ENCODE results near the gene PTCH1. TPM values are rescaled to one million over a fixed set of nuclear protein-coding genes. Genes with fewer than 3 reads are reported as not detected.

Gene PTCH1
- 5.2 and 36.7 TPM in 2 replicates for total RNA-seq (2014; rRNA removed; shearing (Covaris generic))

DNA sequence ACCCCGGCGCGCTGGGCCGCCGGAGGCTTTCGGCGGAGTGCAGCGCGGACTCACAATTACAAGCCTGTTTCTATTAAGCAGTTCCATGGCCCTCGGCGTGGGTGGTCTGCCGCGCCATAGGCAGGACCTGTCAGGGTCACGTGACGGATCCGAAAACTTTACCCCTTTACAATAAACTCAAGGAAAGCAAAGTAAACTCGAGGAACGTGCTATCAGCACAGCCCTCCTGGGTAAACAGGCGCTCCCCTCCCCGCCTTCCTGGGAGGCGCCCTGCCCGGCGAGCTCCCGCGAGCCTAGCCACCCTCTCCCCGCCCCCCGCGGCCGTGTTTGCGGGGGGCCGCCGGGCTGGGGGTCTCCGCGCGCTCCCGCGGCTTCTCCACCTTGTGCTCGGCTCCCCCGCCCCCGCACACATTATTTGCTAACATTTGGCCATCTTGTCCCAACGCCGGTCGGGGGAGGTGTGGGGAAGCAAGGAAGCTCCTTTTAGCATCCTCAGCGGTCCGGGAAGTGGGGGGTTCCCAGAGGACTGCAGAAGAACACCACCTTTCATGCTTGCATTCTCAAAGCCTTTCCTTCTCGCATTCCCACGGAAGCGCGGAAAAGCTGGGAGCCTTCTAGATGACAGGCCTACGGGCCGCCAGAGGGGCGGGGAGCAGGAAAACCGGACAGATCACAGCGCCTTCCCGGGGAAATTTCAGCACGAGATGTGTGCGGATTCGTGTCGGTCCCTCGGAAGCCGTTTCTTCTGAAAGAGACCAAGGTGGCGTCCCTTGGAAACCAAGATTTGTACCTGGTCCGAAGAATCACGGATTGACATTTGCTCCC lies at the start of gene PTCH1:
Gene PTCH1 (minus strand): TSS at position 238 of the 825 bp plus-strand sequence.
- DNase-seq (ENCODE audit: low spot score) = peak; percentile 29

DNA sequence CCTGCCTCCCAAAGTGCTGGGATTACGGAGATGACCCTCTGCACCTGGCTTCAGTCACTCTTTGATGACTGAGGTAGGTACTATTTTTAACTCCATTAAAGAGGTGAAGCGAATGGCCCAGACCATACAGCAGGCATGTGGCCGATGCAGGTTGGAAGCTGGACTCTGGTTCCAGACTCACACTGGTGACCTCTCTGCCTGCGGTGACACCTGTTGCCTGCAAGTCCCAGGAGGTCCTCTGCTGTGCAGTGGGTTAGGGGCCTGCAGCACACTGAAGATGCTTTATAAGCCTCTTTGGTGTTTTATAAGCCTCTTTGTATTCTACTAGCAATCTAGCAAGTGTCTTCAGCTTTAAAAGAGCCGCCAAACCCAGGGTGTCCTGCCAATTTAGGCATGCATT lies 49.2 kb upstream of the PTCH1 start:
- DNase-seq (ENCODE audit: low spot score) = no peak

DNA sequence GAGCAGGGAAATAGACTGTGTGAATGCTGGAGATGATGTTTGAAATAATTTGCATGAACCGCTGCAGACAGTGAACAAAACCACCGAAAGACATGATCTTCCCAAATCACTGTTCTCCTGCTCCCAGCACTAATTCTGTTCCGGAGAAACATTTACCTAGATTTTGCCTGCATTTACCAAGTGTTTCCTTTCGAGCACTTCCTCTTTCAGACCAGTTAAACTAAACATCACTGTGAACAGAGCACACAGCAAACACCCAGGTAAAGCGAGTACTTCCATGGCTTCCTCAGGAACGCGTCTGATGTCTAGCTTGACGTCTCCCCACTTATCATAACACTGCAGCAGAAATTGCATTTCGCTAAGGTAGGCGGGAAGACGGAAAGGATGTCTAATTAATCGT lies 45.1 kb upstream of the PTCH1 start:
- DNase-seq (ENCODE audit: low spot score) = no peak

DNA sequence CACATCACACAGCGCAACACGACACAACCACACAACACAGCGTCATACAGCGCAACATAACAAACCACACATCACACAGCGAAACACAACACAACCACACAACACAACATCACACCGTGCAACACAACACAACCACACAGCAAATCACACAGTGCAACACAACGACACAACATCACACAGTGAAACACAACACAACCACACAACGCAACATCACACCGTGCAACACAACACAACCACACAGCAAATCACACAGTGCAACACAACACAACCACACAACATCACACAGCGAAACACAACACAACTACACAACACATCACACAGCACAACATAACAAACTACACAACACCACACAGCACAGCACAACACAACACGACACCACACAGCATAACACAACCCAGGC lies 40.4 kb upstream of the PTCH1 start:
- no peak for DNase-seq (ENCODE audit: low spot score)

DNA sequence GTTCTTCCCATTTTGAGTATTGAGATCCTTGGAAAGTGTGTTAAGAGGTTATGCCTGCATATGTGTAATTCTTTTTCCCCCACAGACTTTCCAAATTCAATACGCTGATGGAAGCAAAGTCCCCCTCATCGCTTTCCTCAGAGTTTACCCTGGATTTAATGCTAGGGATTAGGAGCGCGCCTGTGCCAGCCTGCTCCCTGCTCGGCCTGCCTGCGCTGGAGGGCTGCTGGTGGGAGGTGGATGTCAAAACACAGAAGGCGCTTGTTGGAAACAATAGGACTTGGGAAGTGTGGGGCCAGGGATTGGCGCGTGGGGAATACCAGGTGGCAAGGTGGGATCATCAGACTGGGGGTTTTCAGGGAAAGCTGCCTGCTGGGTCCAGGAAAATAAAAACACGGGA lies 39.8 kb upstream of the PTCH1 start:
- DNase-seq (ENCODE audit: low spot score) = no peak

DNA sequence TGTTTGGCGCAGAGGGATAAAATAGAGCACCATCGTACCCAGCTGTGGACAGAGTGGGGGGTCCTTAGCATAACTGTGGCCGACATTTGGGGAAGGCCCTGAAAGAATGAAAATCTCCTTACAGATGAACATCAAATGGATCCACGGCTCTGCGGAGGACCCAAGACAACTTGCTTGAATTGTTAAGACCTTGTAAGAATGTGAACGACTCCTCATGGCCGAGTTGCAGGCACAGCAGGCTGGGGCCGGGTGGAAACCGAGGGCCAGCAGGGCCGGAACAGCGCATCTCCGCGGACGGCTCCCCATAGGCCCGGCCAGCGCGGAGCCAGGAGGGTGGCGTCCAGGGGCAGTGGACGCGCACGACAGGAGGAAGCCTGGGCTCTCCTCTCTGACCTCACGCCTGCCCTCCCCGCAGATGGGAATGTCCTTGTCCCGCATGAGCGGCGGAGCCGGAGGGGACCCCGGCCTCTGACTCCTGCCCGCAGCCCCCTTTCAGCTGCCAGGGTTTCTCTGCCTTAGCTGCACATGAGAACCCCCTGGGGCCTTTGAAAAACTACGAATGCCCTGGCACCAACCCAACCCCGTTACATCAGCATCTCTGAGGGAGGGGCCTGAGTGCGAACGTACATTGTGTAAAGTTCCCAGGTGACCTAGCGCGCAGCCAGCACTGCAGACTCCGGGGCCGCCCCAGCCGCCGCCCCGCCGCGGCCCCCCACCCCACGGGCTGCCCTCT lies 36.2 kb upstream of the PTCH1 start:
- no peak for DNase-seq (ENCODE audit: low spot score)

DNA sequence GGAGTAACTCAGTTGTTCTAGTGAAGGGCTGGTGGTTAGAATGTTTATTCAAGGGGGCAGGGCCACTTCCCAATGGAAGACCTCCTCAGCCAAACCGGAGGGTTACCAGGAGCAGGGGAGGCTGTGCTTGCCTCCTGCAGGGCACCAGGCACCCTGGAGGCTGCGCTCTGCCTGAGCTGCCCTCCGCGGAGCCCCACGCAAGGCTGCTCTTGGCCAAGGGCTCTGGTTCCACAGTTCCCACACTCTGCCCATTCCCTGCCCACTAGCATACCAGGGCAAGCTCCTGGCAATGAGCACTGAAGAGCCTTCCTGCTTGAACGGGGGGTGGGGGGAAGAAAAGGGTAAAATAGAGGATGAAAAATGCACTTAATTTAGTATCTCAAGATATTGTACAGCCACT lies 35.5 kb upstream of the PTCH1 start:
- no peak for DNase-seq (ENCODE audit: low spot score)

DNA sequence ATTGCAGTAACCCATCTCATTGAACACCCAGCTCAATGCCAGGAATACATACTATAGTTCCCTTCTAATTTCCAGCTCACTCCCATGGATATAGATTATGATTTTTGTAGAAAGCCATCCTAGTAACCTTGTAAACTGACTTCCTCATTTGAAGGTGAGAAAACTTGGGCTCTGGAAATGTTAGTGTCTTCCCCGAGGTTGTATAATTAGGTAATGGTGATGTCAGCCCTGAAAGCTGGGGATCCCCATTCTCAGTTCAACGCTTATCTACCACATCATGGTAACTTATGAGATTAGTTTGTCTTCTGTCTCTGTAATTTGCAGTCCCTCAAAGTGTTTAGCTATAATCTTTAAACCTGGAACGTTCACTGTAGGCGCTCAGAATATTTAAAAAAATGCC lies 34.6 kb upstream of the PTCH1 start:
- no peak for DNase-seq (ENCODE audit: low spot score)

DNA sequence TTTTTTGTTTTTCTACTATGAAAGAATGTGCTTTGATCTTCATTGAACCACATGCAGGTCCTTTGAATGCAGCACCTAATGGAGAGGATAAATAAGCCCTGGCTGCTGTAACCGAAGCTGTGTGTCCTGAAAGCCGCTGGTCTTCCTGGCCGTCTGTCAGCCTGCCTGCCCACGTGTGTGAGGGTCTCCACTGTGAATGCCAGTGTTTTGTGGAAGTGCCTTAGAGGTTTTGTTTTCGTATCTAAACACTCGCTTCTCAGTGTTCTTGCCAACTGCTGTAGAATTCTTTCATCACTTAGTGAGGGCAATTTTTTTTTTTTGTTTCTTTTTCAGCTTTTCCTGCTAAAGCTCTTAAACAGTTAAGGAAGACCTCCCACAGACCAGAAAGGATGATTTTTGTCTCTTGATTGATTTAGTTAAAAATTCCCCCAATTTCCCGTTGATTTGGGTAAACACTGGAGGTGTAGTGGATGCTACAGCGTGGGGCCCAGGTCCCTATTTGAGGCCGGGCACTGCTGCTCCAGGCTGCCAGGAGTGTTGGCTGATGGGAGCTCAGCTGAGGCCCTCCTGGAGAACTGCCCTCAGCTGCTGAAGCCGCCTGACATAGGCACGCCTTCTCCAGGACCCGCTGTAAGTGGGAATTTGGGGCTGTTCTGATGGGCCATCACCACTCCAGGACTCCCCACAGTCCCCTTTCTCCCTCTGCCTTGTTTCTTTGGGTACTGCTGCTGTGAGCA lies 29.2 kb upstream of the PTCH1 start:
- no peak for DNase-seq (ENCODE audit: low spot score)

DNA sequence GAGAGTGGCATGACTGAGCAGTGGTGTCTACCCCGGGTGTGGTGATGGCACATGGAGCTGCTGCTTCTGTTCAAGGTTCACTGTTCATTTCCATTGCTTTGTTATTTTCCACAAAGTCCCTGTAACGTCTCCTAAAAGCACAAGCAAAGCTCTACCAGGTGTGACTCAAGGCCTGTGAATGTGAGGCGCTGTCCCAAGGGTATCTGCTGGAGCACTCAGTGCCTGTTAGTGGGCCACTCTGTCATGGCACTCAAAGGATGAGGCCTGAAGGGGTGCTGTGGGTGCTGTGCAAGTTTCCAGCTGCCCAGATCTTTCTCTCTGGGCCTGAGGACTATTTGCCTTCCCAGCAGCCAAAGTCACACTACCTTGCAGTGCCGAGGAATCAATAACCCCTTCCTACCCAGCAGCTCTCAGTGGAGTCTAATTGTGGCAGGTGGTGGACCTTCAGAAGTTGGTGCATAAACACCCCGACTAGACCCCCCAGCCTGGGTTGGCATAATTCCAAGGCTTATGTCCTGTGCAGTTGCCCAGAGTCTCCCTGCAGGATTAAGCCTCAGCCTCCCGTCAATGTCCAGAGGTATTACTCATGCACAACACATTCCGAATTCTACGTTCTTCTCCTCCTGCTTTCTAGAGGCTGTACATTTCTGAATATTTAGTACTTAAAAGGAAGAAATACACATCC lies 17.4 kb upstream of the PTCH1 start:
- no peak for DNase-seq (ENCODE audit: low spot score)

DNA sequence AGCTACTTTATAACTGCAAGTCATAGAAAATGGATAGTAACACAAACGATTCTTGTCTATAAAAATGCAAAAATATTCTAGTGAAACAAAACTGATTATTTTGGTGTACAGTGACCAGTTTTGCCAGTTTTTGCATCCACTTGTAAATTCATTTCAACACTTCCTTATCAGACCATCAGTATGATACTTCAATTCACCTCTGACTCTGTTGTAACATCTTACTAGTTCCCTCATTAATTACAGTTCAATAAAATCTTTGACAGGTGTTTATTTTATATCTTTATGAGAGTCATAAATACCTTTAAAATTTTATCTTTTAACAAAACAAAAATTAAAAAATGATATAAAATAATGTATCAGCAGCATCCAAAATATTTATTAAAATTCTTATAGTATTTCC lies 13.1 kb upstream of the PTCH1 start:
- DNase-seq (ENCODE audit: low spot score) = no peak

DNA sequence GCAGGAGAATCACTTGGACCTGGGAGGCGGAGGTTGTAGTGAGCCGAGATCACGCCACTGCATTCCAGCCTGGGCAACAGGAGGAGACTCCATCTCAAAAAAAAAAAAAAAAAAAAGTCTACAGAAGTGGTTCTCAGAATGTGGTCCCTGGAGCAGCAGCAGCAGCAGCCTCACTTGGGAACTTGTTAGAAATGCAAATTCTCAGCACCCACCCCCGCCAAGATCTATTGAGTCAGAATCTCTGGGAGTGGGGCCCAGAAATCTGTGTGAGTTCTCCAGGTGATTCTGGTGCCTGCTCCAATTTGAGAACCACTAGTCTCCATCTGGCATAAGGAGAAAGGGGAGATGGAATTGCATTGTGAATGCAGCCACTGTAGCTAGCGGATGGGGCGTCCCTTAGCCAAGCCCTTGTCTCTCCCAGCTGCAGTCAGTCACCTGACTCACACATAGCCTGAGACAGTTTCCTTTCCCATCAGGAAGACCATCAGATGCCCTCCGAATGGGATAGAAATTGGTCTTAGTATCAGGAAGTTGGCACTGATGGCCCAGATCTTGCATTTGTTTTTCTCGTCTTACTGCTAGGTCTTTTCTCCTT lies 12.2 kb upstream of the PTCH1 start:
- DNase-seq (ENCODE audit: low spot score) = no peak

DNA sequence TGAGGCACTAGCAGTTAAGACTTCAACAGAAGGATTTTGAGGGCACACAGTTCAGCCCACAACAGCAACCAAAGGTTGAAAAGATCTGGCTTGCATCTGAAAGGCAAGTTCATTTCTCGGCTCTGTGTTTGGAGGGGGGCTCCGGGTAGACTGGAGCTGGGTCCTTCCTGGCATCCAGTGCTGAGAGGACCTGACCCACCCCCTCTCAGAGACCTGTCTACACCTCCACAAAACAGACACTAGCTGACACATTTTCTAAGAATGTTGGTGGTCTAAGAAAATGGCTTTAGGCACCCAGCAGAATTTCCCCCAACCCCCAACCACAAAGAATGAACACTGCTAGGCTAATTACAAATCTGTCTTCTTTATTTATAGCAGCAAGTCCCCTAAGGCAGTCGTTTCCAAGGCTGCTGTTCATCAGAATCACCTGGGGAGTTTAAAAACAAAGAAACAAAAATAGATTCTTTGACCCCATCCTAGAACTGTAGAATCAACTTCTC lies 6.2 kb upstream of the PTCH1 start:
- DNase-seq (ENCODE audit: low spot score) = no peak

DNA sequence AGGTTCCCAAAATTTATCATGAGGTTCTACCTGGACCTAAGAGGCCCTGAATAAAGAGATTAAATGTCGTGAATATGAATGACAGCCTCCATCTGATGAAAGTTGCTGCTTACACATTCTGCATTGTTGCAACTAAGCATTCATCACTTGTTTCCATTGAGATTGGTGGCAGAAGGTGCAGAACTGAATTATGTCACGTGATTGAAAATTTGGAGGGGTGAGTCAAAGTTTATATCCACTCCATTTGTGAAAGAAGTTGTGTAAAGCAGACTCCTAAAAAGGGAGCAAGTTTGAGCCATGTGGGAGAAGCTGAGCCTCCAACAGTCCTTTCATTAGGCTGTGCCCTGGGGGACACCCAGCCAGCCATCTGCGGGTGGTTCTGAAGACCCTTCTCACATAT lies 4.9 kb upstream of the PTCH1 start:
- no peak for DNase-seq (ENCODE audit: low spot score)

DNA sequence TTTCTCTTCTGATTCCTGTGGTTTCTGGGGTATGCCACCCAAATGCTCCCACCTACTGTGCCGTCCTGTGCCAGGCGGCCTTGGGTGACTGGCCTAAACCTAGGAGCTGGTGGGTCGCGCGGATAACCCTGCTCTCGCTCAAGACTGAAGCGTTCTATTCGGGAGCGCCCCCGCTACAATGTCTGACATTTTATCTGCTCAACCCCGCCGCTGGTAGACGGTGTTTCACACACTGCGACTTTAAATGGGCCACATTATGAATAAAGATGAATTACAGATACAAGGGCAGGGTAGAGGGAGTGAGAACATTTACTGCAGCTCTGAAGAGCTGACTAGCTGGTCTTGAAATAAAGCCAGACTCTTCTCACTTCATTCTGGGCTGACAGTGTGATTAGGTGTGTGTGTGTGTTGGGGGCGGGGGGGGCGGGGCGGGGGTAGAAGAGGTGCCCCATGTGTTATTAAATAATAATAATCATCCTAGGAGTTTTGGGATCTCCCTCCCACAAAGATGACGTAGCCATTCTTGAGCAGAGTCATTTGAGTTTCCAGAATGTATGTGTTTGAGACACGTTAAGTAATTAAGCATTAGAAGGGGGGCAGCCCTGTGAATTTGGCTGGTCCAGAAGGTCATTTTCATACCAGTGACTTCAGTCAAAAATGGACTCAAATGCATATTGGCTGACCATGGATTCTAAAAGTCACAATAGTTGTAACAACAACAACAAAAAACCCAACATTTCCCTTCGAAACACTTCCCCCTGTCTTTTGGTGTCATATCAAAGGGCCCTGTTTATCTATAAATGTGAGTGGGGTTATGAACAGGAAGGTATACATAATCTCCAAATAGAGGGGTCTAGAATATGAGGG lies 1.0 kb upstream of the PTCH1 start:
- DNase-seq (ENCODE audit: low spot score) = no peak

DNA sequence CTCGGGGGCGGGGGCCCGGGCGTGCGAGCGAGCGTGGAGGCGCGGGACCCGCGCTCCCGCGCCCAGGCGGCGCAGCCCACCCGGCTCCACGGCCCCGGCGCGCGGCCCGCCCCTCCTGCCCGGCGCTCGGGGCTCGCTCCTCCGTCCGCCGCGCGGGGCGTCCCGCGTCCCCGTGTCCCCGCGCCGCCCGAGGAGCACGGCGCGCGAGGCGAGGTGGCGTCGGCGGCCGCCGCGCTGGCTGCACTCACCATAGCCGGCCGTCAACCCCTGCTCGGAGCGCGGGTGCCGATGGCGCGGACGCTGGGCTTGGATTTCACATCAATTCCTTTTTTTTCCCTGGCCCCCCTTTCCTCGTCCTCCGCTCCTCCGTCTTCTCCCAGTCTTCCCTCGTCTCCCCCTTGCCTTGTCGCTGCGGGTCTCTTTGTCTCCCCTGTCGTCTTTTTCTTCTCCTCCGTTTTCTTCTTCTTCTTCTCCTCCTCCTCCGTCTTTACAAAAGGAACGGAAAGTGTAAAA lies 494 bp downstream of the PTCH1 start:
- DNase-seq (ENCODE audit: low spot score) = no peak

DNA sequence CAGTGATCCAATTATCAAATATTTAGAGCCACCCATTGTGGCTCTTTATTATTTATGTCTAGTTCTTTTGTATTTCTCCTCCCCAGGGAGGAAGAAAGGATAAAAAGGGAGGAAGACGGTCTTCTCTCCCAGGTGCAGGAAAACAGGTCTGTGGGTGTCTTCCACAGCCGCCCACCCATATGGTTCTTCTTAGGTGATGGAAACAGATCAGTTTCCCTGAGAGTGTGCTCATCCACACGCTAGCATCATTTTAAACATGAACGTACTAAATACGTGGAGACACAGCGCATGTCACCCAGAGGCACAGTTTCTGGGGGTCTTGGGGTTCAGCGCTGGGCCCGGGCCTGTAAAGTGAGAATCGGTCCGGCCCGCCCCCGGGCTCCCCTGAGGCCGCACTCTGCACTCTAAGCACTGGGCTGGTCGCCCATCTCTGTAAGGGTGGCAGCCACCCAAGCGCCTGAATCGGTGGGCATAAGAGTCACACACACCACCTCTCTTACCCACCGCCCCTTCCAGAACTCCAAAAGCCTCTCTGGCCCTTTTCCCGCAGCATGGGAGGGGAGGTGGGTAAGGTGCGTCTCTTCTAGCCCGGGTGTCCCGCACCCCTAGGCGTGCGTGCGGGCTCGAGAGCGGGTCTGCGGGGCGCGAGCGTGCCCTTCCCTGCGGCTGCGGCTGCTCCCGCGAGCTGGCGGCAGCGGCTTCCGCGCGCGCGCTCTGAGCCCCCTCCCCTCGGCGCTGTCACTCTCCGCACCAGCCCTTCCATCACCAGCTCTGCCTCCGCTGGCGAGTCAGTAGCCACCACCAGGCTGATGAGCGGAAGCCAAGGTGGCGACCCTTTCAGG lies 1.3 kb downstream of the PTCH1 start:
- DNase-seq (ENCODE audit: low spot score) = no peak

DNA sequence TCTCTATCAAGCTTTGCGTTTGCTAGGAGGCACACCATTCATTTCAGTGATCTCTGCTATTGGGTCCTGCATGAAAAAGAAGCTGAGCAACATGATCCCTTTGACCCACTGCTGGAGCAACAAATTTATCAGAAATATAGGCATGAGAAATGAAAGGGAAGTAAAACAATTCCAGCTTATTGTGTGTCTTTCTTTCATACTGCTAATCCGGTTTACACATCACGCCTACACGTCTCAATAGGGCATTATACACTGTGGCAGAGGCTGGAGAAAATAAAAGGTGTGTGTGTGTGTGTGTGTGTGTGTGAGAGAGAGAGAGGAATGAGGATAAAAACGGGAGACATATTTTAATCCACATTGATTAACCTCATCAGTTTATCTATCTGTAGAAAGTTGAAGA lies 2.4 kb downstream of the PTCH1 start:
- DNase-seq (ENCODE audit: low spot score) = no peak

DNA sequence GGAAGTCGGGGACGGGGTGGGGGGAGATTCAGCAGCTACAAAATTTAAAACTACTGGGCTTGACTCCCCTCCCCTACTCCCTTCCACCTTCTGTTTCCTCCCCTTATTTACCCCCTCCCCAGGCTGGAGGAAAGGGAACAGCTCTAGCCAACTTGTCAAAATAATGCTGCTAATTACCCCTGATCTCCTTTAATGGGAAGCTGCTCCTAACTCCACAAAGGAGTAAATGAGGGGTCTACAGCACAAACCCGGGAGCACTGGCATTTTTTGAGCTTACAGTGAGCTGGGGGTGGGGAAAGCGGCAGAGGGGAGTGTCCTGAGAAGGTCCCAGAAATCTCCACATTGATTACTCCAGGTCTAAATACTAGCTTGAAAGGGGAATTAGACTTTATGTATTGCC lies 3.1 kb downstream of the PTCH1 start:
- DNase-seq (ENCODE audit: low spot score) = no peak

All from A172 (cell line).